GM21367 (cell line): Measurements from ENCODE around the gene RAB15.

Experiments
- ATAC-seq: cut with Tn5 transposase; IDR thresholded peaks from one replicate; pipeline ENCODE4 v1.9.1; 2021; ENCODE audit not compliant: unreplicated experiment

The RAB15 gene

DNA sequence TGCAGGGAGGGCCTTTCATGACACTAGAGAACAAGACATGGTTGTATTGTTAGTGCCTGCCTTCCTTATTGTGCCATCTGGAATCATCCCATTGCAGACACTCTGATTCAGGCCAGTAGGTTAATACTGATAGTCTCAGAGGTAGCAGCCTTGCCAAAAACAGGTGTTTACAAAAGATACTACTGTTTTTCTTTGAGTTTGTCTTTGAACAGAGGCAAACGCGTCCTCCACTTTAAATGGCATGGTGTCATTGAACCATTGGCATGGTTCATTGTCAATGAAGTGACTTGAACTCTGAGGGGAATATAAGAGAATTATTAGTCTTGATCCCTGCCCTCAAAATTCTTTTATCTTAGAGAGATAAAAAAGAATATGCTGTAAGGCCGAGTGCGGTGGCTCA is 18.8 kb upstream of the RAB15 start:
- no peak for ATAC-seq

GRCh38 chr14:64990296-64990695 is 18.2 kb upstream of the RAB15 start:
- no peak for ATAC-seq

DNA sequence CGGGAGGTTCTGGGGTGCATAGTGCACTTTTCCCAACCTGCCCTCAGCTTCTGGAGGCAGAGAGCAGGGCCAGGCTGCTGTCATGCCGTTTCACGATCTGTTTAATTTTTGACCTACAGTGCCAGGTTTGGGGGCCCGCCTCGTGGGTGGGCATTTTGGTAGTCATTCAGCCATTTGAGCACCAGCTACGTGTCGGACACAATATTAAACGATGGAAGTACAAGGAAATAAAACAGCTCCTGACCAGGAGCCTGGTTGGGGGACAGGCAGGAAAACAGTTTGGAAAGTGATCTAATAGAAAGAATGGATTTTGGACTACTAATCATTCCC is 15.3 kb upstream of the RAB15 start:
- no peak for ATAC-seq

- ATAC-seq = peak; percentile 89
These were observed 14.7 kb upstream of the RAB15 start, which contains the start of gene FNTB for GRCh38 chr14:64986648-64987437. Gene FNTB, plus strand, starts transcription at chr14:64986895. Its CDS starts 59 bp downstream, at chr14:64986954.

GRCh38 chr14:64983439-64984310 is 11.5 kb upstream of the RAB15 start:
- ATAC-seq = no peak

GRCh38 chr14:64979336-64980074 is 7.4 kb upstream of the RAB15 start:
- ATAC-seq = no peak

DNA sequence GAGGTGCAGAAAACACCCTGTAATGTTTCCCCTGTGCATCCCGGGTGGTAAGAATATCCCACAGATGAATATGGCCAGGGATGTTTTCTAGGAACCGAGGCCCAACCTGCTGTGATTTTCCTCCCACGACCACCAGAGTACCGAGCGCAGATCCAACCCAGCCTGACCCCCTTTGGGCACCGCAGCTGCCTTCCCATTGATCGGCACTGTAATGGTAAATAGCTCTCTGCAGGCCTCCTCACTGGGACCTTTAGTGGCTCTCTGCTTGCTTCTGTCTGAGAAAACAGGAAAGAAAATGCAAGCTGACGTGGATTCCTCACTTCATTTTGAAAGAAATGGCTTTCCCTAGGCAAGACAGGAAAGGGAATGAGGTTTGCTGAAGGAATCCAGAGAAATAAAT is 2.4 kb upstream of the RAB15 start:
- no peak for ATAC-seq

DNA sequence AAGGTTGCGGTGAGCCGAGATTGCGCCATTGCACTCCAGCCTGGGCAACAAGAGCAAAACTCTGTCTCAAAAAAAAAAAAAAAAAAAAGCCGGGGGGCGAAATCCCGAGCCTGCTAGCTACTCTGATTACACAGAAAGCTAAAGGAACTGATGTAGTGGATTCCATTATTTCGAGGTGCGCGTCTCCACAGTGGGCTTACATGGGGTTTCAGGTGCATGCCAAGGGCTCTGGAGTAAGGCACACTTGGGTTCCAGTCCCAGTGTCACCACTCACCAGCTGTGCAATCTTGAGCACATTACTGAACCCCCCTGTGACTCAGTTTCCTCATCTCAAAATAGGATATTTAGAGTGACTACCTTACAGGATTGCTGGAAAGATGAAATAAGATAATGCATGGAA is 1.7 kb upstream of the RAB15 start:
- no peak for ATAC-seq

DNA sequence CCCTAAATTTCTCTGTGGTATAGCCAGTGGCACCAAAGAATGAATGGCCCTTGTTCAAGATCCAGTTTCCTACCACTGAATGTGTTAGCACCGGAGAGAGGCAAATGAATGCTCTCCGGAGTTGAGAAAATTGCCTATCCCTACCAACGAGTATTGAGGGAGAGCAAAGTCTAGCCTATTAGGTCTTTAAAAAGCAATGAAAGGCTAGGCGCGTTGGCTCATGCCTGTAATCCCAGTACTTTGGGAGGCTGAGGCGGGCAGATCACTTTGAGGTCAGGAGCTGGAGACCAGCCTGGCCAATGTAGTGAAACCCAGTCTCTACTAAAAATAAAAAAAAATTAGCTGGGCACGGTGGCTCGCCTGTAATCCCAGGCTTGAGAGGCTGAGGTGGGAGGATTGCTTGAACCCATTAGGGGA is 898 bp upstream of the RAB15 start:
- ATAC-seq = no peak

DNA sequence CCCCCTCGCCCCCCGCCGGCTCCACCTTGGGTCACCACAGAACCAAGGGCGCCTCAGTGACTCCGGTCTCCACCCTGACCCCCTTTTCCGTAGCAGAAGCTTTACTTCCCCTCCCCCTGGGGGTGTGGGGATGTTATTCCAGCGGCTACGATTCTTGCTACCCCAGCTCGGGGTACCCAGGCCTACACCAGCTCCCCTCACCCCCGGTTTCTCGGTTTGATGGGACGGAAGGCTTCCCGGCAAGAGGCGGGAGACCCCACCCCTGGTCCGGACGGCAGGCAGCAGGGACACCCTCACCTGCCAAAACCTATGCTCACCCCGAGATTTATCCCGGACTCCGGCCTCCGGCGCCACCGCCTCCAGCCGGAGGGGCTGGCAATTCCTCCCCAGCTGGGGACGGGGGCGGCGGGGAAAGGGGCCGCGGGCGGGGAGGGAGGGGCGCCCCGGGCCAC is 619 bp downstream of the RAB15 start:
- ATAC-seq = no peak

DNA sequence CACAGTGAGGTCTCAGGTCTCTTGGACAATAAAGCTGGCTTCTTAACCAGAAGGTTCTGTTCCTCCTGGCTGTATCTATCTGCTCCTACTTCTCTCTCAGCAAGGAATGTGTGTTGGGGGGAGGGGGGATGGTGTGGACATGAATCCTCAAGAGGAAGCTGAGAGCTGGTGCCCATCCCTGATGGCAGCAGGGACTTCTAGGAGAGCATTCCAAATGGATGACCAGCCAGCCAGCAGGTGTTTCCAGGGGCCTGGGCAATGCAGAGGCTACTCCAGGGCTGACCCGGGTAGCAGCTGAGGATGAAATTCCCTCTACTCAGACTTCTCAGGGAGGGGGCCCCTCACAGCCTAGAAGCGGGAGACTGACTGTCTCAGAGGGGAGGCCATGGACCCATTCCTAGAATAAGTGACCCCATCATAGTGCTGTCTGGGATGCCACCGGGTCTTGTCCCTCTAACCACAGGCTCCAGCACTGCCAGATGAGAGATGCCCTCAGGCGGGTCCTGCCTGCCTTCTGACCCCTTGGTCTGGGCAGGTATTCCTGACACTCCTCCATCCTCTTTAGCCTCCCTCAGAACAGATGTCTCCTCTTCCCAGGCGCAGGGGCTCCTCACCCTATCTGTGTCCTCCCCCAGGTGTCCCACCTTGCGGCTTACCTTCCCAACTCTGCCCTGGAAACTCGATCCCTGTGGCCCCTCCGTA is 1.2 kb downstream of the RAB15 start:
- ATAC-seq = no peak

- no peak for ATAC-seq
These were observed 2.1 kb downstream of the RAB15 start for GRCh38 chr14:64970041-64970440.

- ATAC-seq = no peak
These were observed 3.5 kb downstream of the RAB15 start for GRCh38 chr14:64968651-64969050.

DNA sequence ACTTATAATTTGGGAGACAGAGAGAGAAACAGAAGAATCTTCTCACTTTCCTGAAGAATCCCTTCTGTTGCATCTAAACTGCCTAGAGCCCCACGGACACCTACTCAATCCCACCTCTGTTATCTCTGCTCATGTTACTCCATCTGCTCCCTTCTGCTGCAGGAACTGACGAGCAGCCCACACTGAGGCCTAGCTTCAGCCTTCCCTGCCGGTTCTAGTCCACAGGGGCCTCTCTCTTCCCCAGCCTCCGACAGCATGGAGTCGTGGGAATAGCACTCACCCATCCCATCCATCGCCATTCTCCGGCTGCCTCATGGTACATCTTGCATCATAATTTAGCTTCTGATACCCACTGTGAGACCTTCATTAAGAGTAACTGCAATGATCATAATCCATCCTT is 4.0 kb downstream of the RAB15 start:
- no peak for ATAC-seq

DNA sequence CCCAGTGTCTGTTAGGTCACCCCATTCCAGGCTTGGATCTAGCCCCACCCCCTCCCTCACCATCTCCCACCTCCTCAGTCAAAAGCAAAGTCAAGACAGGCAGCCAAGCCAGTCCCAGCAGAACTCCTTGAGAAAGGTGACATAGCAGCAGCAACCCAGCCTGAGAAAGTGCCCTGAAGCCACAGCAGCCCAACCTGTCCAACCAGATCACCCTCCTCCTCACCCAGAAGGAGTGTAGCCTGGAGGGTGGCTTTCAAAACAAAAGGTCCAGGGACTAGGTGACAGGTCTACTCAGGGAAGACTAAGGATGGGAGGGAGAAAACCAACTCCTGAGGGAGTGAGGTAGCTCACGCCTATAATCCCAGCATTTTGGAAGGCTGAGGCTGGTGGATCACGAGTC is 5.2 kb downstream of the RAB15 start:
- no peak for ATAC-seq

DNA sequence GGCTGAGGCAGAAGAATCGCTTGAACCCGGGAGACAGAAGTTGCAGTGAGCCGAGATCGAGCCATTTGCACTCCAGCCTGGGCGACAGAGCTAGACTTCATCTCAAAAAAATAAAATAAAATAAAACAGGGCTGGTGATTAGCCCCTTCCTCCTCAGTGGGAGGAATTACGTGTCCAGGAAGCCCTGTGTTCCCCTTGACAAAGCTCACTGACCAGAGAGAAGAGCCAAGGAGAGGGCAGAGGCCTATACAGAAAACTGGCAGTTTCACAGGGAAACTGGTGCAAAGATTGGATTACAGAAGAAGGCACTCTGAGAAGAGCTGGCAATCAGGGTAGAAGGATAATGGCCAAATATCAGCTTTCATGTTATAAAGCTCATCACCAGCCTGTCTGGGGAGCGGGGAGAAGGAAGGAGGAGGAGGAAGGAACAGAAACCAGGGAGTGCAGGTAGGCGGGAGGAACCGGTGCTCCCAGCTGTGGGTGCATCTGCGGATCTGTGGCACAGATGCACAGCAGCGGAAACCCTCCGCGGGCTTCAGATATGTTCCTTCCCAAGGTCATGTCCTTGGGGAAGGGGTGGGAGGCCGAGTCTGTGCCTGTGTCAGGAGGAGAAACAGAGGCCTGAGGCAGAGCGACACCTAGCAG is 6.7 kb downstream of the RAB15 start:
- no peak for ATAC-seq

- ATAC-seq = no peak
These were observed 8.5 kb downstream of the RAB15 start for GRCh38 chr14:64963611-64964010.

DNA sequence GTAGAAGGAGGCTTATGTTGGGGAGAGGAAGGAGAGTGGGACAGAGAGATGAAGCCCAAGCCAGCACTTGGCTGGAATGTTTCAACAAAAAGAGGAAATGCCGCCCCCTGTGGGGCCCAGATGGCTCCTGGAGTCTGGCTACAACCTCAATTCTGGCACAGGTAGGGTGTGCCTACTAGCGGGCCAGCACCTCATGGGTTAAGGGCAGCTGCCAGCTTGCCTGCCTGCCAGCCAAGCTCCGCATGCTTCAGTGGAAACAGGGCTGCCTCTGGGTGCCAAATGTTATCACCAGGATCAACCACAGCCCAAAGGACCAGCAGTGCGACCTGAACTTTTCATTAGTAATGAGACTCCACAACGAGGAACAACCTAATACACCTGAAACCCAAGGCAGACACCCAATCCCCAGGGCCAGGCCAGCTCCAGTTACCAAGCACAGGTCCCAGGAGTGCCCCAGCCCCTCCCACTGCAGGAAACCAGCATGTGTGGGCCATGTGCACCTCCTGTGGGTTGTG is 11.3 kb downstream of the RAB15 start:
- no peak for ATAC-seq

GRCh38 chr14:64958743-64959142 is 13.4 kb downstream of the RAB15 start:
- ATAC-seq = no peak

- ATAC-seq = no peak
These were observed 13.9 kb downstream of the RAB15 start for GRCh38 chr14:64958201-64958600.
